ENCODE measurements around the gene LOXL3. TPM values are rescaled to one million over a fixed set of nuclear protein-coding genes. Genes with fewer than 3 reads are reported as not detected.
A peak's percentile ranks its signal among the peaks of the same experiment; 100 is the strongest.

LOXL3 gene
- total and polyA plus RNA-seq, 2 of the 8 experiments (the other 6 are each of a cell fraction or from before 2014, with no cell fraction given): 22.4 to 27.2 TPM

DNA sequence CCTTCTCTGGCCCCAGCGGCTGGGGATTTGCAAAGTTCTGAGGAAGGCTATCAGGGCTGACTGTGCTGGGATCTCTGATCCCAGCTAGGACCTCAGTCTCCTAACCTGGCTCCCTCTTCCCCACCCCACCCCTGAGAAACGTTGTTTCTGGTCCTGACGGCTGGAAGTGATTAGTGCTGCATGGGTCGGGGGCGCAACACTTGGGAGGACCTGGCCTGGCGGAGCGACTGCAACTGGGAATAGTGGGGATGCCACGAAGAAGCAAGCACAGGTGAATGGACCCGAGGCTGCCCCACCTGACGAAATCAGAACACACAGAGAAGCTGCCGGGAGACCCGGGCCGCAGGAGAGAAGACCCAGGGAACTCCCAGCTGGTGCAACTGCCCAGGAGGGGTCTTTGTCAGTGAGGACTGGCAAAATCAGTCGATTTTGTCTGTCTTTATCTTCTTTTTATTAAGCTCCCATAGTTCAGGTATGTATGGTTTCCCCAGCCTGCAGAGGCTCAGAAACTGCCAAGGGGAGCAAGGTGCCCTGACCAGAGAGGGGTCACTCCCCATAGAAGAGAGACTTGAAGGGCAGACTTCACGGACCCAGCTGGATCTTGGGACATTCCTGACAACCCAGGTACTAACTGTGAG lies 53.7 kb downstream of the LOXL3 start:
- no peak overlapping the region for H4K5ac ChIP-seq (ENCODE audit: insufficient read length, low read depth, low read length)
- H3K27me3 ChIP-seq (replicated peaks in 1 of 4; ENCODE audit: control insufficient read depth in 3 of 4, extremely low read depth in 1 of 4, insufficient read depth in 3 of 4, low read length in 3 of 4): peaks cover 85 to 100% (median 99%) of the 10 kb centered on the region in 4 experiments
- H2BK20ac ChIP-seq (ENCODE audit: low read length): no peak overlapping the region
- no peak overlapping the region for H2AFZ ChIP-seq (ENCODE audit: low read length)
- no peak overlapping the region for H3K18ac ChIP-seq (ENCODE audit: extremely low read depth, low read length)
- no peak overlapping the region for H3K14ac ChIP-seq (ENCODE audit: insufficient read length)
- WGBS, 2 experiments (ENCODE audit: extremely low coverage in 1 of 2, insufficient coverage in 1 of 2, insufficient read length in 1 of 2, insufficient replicate concordance in 2 of 2, low coverage in 1 of 2, low lambda C conversion rate in 2 of 2, missing lambda C conversion rate in 1 of 2): 16% methylated on average over 15 of the region's 15 CpGs; no CpG with 5 or more reads in 1 of the 2 experiments
- no peak overlapping the region for H2BK5ac ChIP-seq (ENCODE audit: low read depth, low read length)
- H4K91ac ChIP-seq (replicated peaks; ENCODE audit: insufficient read length, low read length): no peak overlapping the region
- H3K56ac ChIP-seq (replicated peaks; ENCODE audit: insufficient read length, low read depth, low read length): no peak overlapping the region
- peak overlapping the region; percentile 6 for H4K8ac ChIP-seq (ENCODE audit: extremely low read depth, insufficient read depth, low read length)
- H4K20me1 ChIP-seq (replicated peaks in 1 of 2; ENCODE audit: control insufficient read depth in 1 of 2, insufficient read depth in 2 of 2, low read length in 2 of 2): peaks cover 0 to 13% of the 10 kb centered on the region in 2 experiments
- peak overlapping the region; percentile 20 to 57 (median 46); a peak in 4 of 8 replicates for H3K4me3 ChIP-seq (ENCODE audit: extremely low read depth in 1 of 4, insufficient read depth in 2 of 4, low read depth in 3 of 4, low read length in 4 of 4)
- no peak overlapping the region for H3K27ac ChIP-seq (ENCODE audit: low read depth, low read length)
- CTCF ChIA-PET (ENCODE audit: partially characterized antibody): interaction anchor here (0.7 to 5.1 kb wide), 13 partner anchors 10 to 91 kb away, joined by 3 to 24 read pairs (median 6); partner anchors contain the start of genes AUP1, CCDC142, HTRA2 and TLX2
- no peak overlapping the region for H2AK5ac ChIP-seq (ENCODE audit: low read depth, low read length)
- peaks cover 35% of the 10 kb centered on the region; the same call in 1 of the 2 replicates for H3K23me2 ChIP-seq (ENCODE audit: low read depth, low read length)
- no peak overlapping the region for H2BK12ac ChIP-seq (ENCODE audit: low read depth, low read length)
- H3K4ac ChIP-seq (replicated peaks; ENCODE audit: insufficient read length, low read depth, low read length): no peak overlapping the region
- H3K4me1 ChIP-seq (replicated peaks in 1 of 4; ENCODE audit: control insufficient read depth in 3 of 4, insufficient read depth in 4 of 4, low read length in 3 of 4): peaks cover 7 to 59% (median 38%) of the 10 kb centered on the region in 4 experiments
- POLR2A ChIA-PET (ENCODE audit: partially characterized antibody): interaction anchor here (0.9 to 9.4 kb wide), 15 partner anchors 10 to 88 kb away, joined by 3 to 73 read pairs (median 4); partner anchors contain the start of genes AUP1, CCDC142, DQX1 and HTRA2
- no peak overlapping the region for H3K9ac ChIP-seq (replicated peaks in 1 of 4; ENCODE audit: extremely low read depth in 1 of 4, low read depth in 3 of 4, low read length in 3 of 4)
- no peaks in the 10 kb centered on the region for H3K9me3 ChIP-seq (ENCODE audit: insufficient read depth in 2 of 2, low read depth in 1 of 2, low read length in 1 of 2)
- H3K4me2 ChIP-seq (ENCODE audit: insufficient read depth in 1 of 2, low read depth in 2 of 2, low read length in 2 of 2): peak overlapping the region; percentile 78 to 97
- H2BK15ac ChIP-seq (ENCODE audit: low read length): no peak overlapping the region
- FAIRE-seq: no peak
- H3K79me1 ChIP-seq (ENCODE audit: low read depth, low read length): no peaks in the 10 kb centered on the region
- H3K79me2 ChIP-seq (ENCODE audit: control insufficient read depth in 1 of 2, insufficient read depth in 2 of 2, low read length in 2 of 2): no peaks in the 10 kb centered on the region
- H2BK120ac ChIP-seq (replicated peaks; ENCODE audit: low read depth, low read length): no peak overlapping the region
- DNase-seq (ENCODE audit: low read depth in 1 of 2, low spot score in 2 of 2): peak in 1 of 2 experiments; percentile 58
- H3K36me3 ChIP-seq (ENCODE audit: control insufficient read depth in 2 of 4, insufficient read depth in 4 of 4, low read length in 3 of 4): no peaks in the 10 kb centered on the region; a peak in 1 of 8 replicates
- H3K23ac ChIP-seq (ENCODE audit: insufficient read length): no peak overlapping the region
- TF ChIP-seq TBP (IDR thresholded peaks at IDR 0.05; ENCODE audit: low read depth, low read length): no peak
